Tibial nerve (tissue), 3 donors: ENCODE measurements around the gene SERPINI1.

Source experiments
- POLR2A ChIP-seq, 2 donors: fragments of 450-650 bp; IDR thresholded peaks; one replicate each; pipeline ENCODE4 v1.6.1; 2017; ENCODE audit warnings: antibody characterized with exemption in 2 of 2, mild to moderate bottlenecking in 2 of 2, moderate library complexity in 2 of 2
- TF ChIP-seq, protein P1 (sequence below), 5 experiments: fragments of 200-600 bp in 3 of 5; fragments of 450-650 bp in 2 of 5; sonication (generic) in 3 of 5; IDR thresholded peaks; one replicate each; pipeline ENCODE4 v1.5.1; 2016 to 2019; ENCODE audit warnings: antibody characterized with exemption in 5 of 5, mild to moderate bottlenecking in 3 of 5, moderate library complexity in 2 of 5

DNA sequence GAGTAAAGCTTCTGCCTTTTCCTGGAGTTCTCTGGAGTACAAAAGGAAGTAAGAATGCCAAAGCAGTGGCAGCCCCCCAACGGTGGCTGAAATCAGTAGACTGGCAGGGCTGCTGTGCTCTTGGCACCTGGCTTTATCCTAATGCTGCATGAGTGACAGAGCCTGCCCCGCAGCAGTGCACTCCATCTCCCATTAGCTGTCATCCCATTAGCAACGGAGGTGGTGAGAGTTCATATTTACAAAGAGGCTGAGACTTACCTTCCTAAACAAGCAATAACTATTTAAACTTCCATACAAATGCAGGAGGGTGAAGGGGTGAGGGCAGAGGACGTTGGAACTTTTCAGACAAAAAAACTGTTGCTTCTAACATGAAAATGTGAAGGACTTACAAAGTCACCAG, 51.9 kb downstream of the SERPINI1 start:
- TF ChIP-seq, protein P1, sequence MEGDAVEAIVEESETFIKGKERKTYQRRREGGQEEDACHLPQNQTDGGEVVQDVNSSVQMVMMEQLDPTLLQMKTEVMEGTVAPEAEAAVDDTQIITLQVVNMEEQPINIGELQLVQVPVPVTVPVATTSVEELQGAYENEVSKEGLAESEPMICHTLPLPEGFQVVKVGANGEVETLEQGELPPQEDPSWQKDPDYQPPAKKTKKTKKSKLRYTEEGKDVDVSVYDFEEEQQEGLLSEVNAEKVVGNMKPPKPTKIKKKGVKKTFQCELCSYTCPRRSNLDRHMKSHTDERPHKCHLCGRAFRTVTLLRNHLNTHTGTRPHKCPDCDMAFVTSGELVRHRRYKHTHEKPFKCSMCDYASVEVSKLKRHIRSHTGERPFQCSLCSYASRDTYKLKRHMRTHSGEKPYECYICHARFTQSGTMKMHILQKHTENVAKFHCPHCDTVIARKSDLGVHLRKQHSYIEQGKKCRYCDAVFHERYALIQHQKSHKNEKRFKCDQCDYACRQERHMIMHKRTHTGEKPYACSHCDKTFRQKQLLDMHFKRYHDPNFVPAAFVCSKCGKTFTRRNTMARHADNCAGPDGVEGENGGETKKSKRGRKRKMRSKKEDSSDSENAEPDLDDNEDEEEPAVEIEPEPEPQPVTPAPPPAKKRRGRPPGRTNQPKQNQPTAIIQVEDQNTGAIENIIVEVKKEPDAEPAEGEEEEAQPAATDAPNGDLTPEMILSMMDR (IDR thresholded peaks at IDR 0.05), result no peak
- no peak for TF ChIP-seq POLR2A (IDR thresholded peaks at IDR 0.05)
